Stimulated activated effector memory CD8-positive, alpha-beta T cell treated with anti-CD3 and anti-CD28 coated beads, Interleukin-12 subunit alpha, Interleukin-12 subunit beta, amount 100 ng/mL, for 72 hours (primary cell): ENCODE data around the gene UGT1A8.
"Not testable (repeated sequence)": the region's sequence is repeated elsewhere in the genome, so short reads cannot be mapped to it uniquely, and the experiment has no call there.

Experiments used
- ATAC-seq: fragments of 150-1000 bp; cut with Tn5 transposase; 2 replicates; pipeline ENCODE4 v1.10.0; 2021
- DNase-seq, 2 donors: peaks; one replicate each; pipeline ENCODE4 v3.0.0; 2021 to 2022; ENCODE audit warnings: low spot score in 2 of 2
- H3K27ac Mint-ChIP-seq: one replicate; pipeline ENCODE4 v1.8.0; 2022; ENCODE audit warnings: mild to moderate bottlenecking, mixed read lengths
- H3K36me3 Mint-ChIP-seq: one replicate; pipeline ENCODE4 v1.8.0; 2022; ENCODE audit warnings: mild to moderate bottlenecking, mixed read lengths
- H3K4me1 Mint-ChIP-seq: one replicate; pipeline ENCODE4 v1.8.0; 2022; ENCODE audit warnings: mixed read lengths
- H3K4me3 Mint-ChIP-seq: one replicate; pipeline ENCODE4 v1.8.0; 2022; ENCODE audit warnings: mild to moderate bottlenecking, mixed read lengths
- H3K9me3 Mint-ChIP-seq: one replicate; pipeline ENCODE4 v1.8.0; 2022; ENCODE audit warnings: mixed read lengths

The UGT1A8 gene

DNA sequence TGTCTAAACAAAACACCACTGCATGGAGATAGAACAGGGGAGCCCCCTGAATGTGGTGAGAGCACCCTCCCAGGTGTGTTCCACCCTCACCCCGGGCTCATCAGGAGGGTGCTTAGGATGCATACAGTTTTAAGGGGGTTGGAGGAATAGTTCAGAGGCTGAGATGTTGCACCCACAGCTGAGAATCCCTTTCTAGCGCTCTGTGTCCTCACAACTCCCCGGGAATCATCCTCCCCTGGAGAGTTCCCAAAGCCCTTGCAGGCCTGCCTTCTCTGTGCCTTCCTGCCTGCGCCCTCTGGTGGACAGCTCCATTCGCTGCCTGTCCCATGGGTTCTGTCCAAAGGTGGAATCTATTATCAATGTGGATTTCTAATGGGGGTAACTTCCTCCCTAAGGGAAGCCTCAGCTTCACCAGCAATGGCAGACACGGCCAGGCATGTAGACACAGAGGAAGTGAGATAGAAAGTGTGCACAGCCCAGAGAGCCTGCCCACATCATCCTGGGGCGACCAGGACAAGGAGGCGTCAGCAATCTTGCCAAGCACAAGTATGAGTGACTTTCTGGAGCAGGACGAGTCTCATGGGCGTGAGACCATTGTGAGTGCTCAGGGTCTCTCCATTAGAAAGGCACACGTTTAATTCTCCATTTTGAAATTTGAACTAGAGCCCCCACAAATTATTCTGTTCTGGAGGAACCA lies 94.0 kb downstream of the UGT1A8 start:
- no peaks in the 10 kb centered on the region for H3K36me3 Mint-ChIP-seq
- H3K4me1 Mint-ChIP-seq: peaks cover 6% of the 10 kb centered on the region
- no peak overlapping the region for H3K4me3 Mint-ChIP-seq
- peak; percentile 56 to 79 for DNase-seq
- peak; percentile 76 for ATAC-seq
- no peaks in the 10 kb centered on the region for H3K9me3 Mint-ChIP-seq
- no peak overlapping the region for H3K27ac Mint-ChIP-seq

- H3K4me3 Mint-ChIP-seq: no peak within 1 kb of the TSS
- ATAC-seq: no peak
- H3K27ac Mint-ChIP-seq: no peak within 1 kb of the TSS
- H3K9me3 Mint-ChIP-seq: no peaks in the 10 kb centered on the region
- H3K36me3 Mint-ChIP-seq: no peaks in the 10 kb centered on the region
- no peak for DNase-seq
- peaks cover 6% of the 10 kb centered on the region for H3K4me1 Mint-ChIP-seq
These were observed 95.3 kb downstream of the UGT1A8 start, which contains the start of gene UGT1A5 for GRCh38 chr2:233712611-233713261. TSS of gene UGT1A5 (plus strand) at chr2:233712907. CDS start at chr2:233712992, 85 bp downstream.

DNA sequence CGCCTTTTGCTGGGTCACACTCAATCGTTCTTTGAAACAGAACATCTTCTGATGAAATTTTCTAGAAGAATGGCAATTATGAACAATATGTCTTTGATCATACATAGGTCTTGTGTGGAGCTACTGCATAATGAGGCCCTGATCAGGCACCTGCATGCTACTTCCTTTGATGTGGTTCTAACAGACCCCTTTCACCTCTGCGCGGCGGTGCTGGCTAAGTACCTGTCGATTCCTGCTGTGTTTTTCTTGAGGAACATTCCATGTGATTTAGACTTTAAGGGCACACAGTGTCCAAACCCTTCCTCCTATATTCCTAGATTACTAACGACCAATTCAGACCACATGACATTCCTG lies 95.8 kb downstream of the UGT1A8 start:
- H3K36me3 Mint-ChIP-seq: no peaks in the 10 kb centered on the region
- ATAC-seq (no peak), DNase-seq (no peak)
- no peak overlapping the region for H3K27ac Mint-ChIP-seq
- H3K4me1 Mint-ChIP-seq: peaks cover 6% of the 10 kb centered on the region
- H3K9me3 Mint-ChIP-seq: no peaks in the 10 kb centered on the region
- H3K4me3 Mint-ChIP-seq: no peak overlapping the region

DNA sequence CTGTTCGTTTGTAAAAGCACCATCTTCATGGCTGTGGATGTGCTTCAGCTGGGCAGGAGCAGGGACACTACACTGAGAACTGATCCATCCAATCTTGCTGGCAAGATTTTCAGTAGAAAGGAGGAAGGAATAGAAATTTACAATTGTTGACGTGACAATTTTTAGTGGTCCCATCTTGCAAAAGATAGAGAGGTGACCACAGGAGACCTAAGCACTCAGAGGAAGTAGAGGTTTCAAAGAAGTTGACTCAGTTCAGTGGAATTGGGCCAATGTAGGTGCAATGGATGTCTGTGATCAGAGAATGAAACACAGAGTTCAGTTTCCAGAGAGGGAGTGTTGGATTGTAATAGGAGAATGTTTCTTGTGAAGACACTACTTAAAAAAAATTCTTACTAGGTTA lies 96.7 kb downstream of the UGT1A8 start:
- Mint-ChIP-seq H3K4me1 (peaks cover 6% of the 10 kb centered on the region), H3K4me3 (no peak overlapping the region), H3K36me3 (no peaks in the 10 kb centered on the region), H3K27ac (no peak overlapping the region), H3K9me3 (no peaks in the 10 kb centered on the region)
- DNase-seq (no peak), ATAC-seq (no peak)

GRCh38 chr2:233718552-233718951 lies 101.1 kb downstream of the UGT1A8 start, which contains the start of gene UGT1A4:
TSS of gene UGT1A4 (plus strand) at chr2:233718736. CDS start at chr2:233718821, 85 bp downstream.
- Mint-ChIP-seq H3K27ac (no peak within 1 kb of the TSS), H3K4me3 (no peak within 1 kb of the TSS), H3K36me3 (no peaks in the 10 kb centered on the region), H3K4me1 (peaks cover 6% of the 10 kb centered on the region), H3K9me3 (no peaks in the 10 kb centered on the region)
- DNase-seq: no peak
- no peak for ATAC-seq

GRCh38 chr2:233728723-233729301 lies 111.4 kb downstream of the UGT1A8 start, which contains the start of gene UGT1A3:
TSS of gene UGT1A3 (plus strand) at chr2:233729042. CDS start at chr2:233729127, 85 bp downstream.
- no peak within 1 kb of the TSS for H3K4me3 Mint-ChIP-seq
- no peaks in the 10 kb centered on the region for H3K36me3 Mint-ChIP-seq
- no peak within 1 kb of the TSS for H3K27ac Mint-ChIP-seq
- no peaks in the 10 kb centered on the region for H3K4me1 Mint-ChIP-seq
- ATAC-seq: no peak
- no peak for DNase-seq
- no peaks in the 10 kb centered on the region for H3K9me3 Mint-ChIP-seq

DNA sequence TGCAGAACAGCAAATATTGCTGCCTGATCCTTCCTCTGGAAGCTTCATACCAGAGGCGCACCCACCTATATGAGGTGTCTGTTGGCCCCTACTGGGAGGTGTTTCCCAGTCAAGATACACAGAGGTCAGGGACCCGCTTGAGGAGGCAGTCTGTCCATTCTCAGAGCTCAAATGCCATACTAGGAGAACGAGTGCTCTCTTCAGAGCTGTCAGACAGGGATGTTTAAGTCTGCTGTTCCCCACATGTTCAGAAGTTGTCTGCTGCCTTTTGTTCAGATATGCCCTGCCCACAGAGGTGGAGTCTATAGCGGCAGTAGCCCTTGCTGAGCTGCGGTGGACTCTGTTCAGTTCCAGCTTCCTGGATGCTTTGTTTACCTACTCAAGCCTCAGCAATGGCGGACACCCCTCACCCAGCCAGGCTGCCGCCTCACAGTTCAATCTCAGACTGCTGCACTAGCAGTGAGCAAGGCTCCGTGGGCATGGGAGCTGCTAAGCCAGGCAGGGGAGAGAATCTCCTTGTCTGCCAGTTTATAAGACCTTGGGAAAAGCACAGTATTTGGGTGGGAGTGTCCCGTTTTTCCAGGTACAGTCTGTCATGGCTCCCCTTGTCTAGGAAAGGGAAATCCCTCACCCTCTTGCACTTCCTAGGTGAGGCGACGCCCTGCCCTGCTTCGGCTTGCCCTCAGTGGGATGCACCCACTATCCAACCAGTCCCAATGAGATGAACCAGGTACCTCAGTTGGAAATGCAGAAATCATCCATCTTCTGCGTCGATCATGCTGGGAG lies 119.6 kb downstream of the UGT1A8 start:
- not testable (repeated sequence) for ATAC-seq, DNase-seq, H3K9me3 Mint-ChIP-seq, H3K4me3 Mint-ChIP-seq, H3K4me1 Mint-ChIP-seq, H3K27ac Mint-ChIP-seq, H3K36me3 Mint-ChIP-seq

DNA sequence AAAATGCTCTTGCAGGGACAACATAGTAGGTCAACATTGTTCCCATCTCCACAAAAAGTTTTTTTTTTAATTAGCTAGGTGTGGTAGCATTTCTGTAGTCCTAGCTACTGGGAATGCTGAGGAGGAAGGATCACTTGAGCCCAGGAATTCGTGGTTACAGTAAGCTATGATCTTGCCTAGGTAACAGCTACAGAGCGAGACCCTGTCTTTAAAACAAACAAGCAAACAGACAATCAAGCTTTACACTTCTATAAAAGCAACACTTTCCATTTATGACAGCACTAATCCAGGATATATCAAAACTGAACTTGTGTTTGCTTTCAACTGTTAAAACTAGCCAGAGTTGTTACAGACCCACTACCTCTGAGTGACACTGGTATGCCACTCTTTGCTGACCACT lies 123.4 kb downstream of the UGT1A8 start:
- ATAC-seq (no peak), DNase-seq (no peak)
- Mint-ChIP-seq H3K36me3 (no peaks in the 10 kb centered on the region), H3K9me3 (no peaks in the 10 kb centered on the region), H3K4me1 (no peaks in the 10 kb centered on the region), H3K27ac (no peak overlapping the region), H3K4me3 (no peak overlapping the region)

DNA sequence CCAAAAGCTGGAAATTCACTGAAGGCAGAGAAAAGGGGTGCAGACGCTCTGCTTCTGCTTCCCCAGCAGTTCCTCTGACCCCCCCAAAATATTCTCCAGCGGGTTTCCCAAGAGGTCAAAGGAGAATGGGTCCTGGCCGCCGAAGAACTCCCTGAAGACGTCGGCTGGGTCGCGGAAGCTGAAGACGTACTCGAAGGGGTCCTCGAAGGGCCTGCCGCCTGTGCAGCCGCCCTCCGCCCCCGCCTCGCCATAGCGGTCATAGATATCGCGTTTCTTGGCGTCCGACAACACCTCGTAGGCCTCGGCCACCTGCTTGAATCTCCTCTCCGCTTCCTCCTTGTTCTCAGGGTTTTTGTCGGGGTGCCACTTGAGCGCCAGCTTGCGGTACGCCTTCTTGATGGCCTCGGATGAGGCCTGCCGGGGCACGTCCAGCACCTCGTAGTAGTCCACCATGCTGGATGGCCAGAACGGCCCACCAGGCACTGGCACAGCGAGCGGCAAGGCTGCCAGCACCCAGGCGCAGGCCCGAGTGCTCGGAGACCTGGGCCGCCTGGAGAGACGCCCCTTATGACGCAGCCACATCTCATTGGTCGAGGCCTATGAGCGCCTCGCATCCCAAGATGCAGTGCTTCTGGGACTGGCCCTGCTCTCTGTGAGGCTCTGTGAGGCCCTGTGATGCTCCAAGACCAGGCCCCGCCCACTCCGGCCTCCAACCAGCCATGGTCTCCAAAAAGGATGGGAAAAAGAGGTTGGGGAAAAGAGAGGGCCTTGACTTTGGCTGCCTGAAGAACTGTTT lies 126.2 kb downstream of the UGT1A8 start:
- no peak overlapping the region for H3K27ac Mint-ChIP-seq
- H3K9me3 Mint-ChIP-seq: no peaks in the 10 kb centered on the region
- H3K4me1 Mint-ChIP-seq: no peaks in the 10 kb centered on the region
- no peak overlapping the region for H3K4me3 Mint-ChIP-seq
- DNase-seq (no peak), ATAC-seq (no peak)
- H3K36me3 Mint-ChIP-seq: no peaks in the 10 kb centered on the region

- H3K36me3 Mint-ChIP-seq: no peaks in the 10 kb centered on the region
- ATAC-seq (no peak), DNase-seq (no peak)
- no peaks in the 10 kb centered on the region for H3K4me1 Mint-ChIP-seq
- no peak overlapping the region for H3K4me3 Mint-ChIP-seq
- no peak overlapping the region for H3K27ac Mint-ChIP-seq
- H3K9me3 Mint-ChIP-seq: peaks cover 6% of the 10 kb centered on the region
These were observed 127.8 kb downstream of the UGT1A8 start for GRCh38 chr2:233745073-233745755.

DNA sequence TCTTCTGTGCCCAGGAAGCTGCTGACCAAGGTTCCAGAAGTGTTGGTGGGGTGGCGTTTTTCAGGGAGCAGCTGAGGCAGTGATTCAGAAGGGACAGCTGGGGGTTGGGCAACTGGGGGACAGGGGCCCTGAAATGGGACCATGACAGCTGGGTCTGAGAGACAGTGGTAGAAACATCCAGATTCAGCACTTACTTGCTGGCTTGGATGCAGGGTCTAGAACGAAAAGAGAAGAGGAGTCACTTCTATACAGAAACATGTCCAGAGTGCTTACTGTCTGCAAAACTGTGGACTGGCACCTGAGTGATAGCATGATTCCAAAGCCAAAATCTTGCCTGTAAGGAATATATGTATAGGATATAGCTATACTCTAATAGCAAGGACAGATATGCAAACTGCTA lies 128.4 kb downstream of the UGT1A8 start:
- not testable (repeated sequence) for H3K4me3 Mint-ChIP-seq, H3K27ac Mint-ChIP-seq, H3K9me3 Mint-ChIP-seq, H3K4me1 Mint-ChIP-seq, ATAC-seq, H3K36me3 Mint-ChIP-seq, DNase-seq

GRCh38 chr2:233746475-233747282 lies 129.2 kb downstream of the UGT1A8 start:
- Mint-ChIP-seq H3K36me3 (no peaks in the 10 kb centered on the region), H3K4me1 (no peaks in the 10 kb centered on the region), H3K27ac (no peak overlapping the region), H3K4me3 (no peak overlapping the region), H3K9me3 (peaks cover 10% of the 10 kb centered on the region)
- ATAC-seq: no peak
- no peak for DNase-seq

GRCh38 chr2:233747283-233747544 lies 129.8 kb downstream of the UGT1A8 start:
- peaks cover 11% of the 10 kb centered on the region for H3K9me3 Mint-ChIP-seq

GRCh38 chr2:233750689-233751088 lies 133.3 kb downstream of the UGT1A8 start:
- peaks cover 11% of the 10 kb centered on the region for H3K9me3 Mint-ChIP-seq
- ATAC-seq, H3K4me1 Mint-ChIP-seq, H3K27ac Mint-ChIP-seq, DNase-seq, H3K4me3 Mint-ChIP-seq, H3K36me3 Mint-ChIP-seq: not testable (repeated sequence)

More at GRCh38 chr2:233747283-233747544, 129.8 kb downstream of the UGT1A8 start:
- Mint-ChIP-seq H3K27ac (no peak overlapping the region), H3K4me1 (no peaks in the 10 kb centered on the region), H3K36me3 (no peaks in the 10 kb centered on the region), H3K4me3 (no peak overlapping the region)
- DNase-seq (no peak), ATAC-seq (no peak)
